ENCODE data around the gene RBFOX2.
A peak's percentile ranks its signal among the peaks of the same experiment; 100 is the strongest.

Gene RBFOX2

DNA sequence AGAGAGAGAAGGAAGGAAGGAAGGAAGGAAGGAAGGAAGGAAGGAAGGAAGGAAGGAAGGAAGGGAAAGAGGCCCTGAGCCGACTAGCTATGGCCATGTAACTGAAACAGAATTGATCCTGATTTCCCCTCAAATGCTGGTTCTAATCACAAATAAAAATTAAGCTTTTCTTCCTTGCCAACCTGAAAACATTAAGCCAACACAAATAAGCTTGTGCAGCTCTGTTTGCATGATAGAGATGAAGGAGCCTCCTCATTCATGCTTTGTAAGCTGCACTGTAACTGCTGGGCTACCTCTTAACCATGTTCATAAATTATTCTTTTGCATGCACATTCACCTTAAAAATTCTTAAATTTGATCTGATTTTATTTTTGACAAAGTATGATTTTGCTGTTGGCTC lies 338.6 kb downstream of the RBFOX2 start:
- H3K27ac ChIP-seq, result peak overlapping the region; percentile 73
- TF ChIP-seq, protein P1, sequence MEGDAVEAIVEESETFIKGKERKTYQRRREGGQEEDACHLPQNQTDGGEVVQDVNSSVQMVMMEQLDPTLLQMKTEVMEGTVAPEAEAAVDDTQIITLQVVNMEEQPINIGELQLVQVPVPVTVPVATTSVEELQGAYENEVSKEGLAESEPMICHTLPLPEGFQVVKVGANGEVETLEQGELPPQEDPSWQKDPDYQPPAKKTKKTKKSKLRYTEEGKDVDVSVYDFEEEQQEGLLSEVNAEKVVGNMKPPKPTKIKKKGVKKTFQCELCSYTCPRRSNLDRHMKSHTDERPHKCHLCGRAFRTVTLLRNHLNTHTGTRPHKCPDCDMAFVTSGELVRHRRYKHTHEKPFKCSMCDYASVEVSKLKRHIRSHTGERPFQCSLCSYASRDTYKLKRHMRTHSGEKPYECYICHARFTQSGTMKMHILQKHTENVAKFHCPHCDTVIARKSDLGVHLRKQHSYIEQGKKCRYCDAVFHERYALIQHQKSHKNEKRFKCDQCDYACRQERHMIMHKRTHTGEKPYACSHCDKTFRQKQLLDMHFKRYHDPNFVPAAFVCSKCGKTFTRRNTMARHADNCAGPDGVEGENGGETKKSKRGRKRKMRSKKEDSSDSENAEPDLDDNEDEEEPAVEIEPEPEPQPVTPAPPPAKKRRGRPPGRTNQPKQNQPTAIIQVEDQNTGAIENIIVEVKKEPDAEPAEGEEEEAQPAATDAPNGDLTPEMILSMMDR (conservative IDR thresholded peaks at IDR 0.05), result no peak

DNA sequence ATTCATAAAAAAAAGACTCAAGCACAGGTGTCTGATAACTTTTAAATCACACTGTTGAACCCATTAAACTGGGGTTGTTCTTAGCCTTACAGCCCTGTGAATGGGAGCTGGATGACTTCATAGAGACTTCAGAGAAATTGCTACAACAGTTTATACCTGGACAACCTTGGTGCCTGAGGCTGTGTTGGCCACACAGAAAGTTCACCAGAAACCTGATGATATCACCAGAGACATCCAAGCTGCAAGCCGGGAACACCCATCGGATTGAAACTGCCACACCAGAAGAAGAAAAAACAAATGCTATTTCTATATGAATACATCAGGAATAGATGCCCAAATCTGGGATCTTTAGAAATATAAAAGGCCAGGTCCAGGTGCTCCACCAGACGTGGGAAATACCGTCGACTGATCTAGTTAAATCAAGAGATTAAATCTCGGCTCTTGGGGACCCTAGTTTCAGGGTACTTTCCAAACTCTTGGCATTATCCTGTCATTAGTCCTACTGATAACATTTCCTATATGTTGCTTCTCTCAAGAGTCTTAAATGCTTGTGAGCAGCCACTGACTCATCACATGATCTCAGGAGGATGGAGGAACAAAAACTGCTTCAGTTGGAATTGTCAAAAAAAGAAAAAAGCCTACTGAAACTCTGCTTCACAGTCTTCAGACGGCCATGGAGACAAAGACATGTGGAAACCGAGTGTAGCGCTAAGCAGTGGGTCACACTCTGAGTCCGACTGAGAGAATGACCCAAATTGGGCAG lies 339.5 kb downstream of the RBFOX2 start:
- TF ChIP-seq, protein P1 (conservative IDR thresholded peaks at IDR 0.05), result no peak
- peak overlapping the region; percentile 73 for H3K27ac ChIP-seq
